HG02623 (cell line): ENCODE data around the gene CBX6.

ENCODE experiments used
- ATAC-seq: cut with Tn5 transposase; IDR thresholded peaks from one replicate; pipeline ENCODE4 v1.9.1; 2021; ENCODE audit warnings: moderate library complexity; ENCODE audit not compliant: unreplicated experiment

The CBX6 gene

GRCh38 chr22:38873469-38874411 is 1.7 kb upstream of the CBX6 start:
- ATAC-seq: no peak

GRCh38 chr22:38872831-38873248 is 824 bp upstream of the CBX6 start:
- no peak for ATAC-seq

- peak; percentile 14 for ATAC-seq
Observed at GRCh38 chr22:38871360-38872171, 450 bp downstream of the CBX6 start.

GRCh38 chr22:38870791-38871359 is 1.1 kb downstream of the CBX6 start:
- no peak for ATAC-seq

GRCh38 chr22:38870312-38870741 is 1.7 kb downstream of the CBX6 start:
- ATAC-seq: no peak

- no peak for ATAC-seq
Observed at GRCh38 chr22:38869663-38870062, 2.4 kb downstream of the CBX6 start.

GRCh38 chr22:38868886-38869381 is 3.1 kb downstream of the CBX6 start:
- no peak for ATAC-seq

GRCh38 chr22:38868286-38868721 is 3.7 kb downstream of the CBX6 start:
- ATAC-seq: no peak

- ATAC-seq: no peak
Observed at GRCh38 chr22:38867471-38868285, 4.3 kb downstream of the CBX6 start.

GRCh38 chr22:38867124-38867455 is 4.9 kb downstream of the CBX6 start:
- ATAC-seq: no peak

- no peak for ATAC-seq
Observed at GRCh38 chr22:38866399-38867123, 5.5 kb downstream of the CBX6 start.

GRCh38 chr22:38866024-38866398 is 6.0 kb downstream of the CBX6 start:
- ATAC-seq: no peak

- no peak for ATAC-seq
Observed at GRCh38 chr22:38865201-38866023, 6.6 kb downstream of the CBX6 start.

- ATAC-seq: no peak
Observed at GRCh38 chr22:38864361-38865191, 7.4 kb downstream of the CBX6 start.

GRCh38 chr22:38863531-38864131 is 8.4 kb downstream of the CBX6 start:
- ATAC-seq: no peak

- ATAC-seq: no peak
Observed at GRCh38 chr22:38862375-38863329, 9.4 kb downstream of the CBX6 start.

GRCh38 chr22:38861927-38862326 is 10.1 kb downstream of the CBX6 start:
- ATAC-seq: no peak
